Globus pallidus (tissue), 1 donor: ENCODE data around the gene SIX2.

Experiments used
- DNase-seq: peaks from one replicate; pipeline ENCODE4 v3.0.0-alpha.2; 2015; ENCODE audit warnings: low spot score

The SIX2 gene

GRCh38 chr2:45000921-45001868 lies 8.1 kb downstream of the SIX2 start:
- DNase-seq = no peak

- no peak for DNase-seq
Measured at GRCh38 chr2:45000341-45000901, 8.8 kb downstream of the SIX2 start.

- no peak for DNase-seq
Measured at GRCh38 chr2:44999540-44999939, 9.7 kb downstream of the SIX2 start.

GRCh38 chr2:44997963-44998362 lies 11.3 kb downstream of the SIX2 start:
- no peak for DNase-seq

GRCh38 chr2:44996356-44996755 lies 12.9 kb downstream of the SIX2 start:
- DNase-seq = no peak

- DNase-seq = no peak
Measured at GRCh38 chr2:44994377-44994776, 14.9 kb downstream of the SIX2 start.

GRCh38 chr2:44989176-44989575 lies 20.1 kb downstream of the SIX2 start:
- DNase-seq = no peak

GRCh38 chr2:44983836-44984604 lies 25.2 kb downstream of the SIX2 start:
- DNase-seq = no peak

- peak; percentile 55 for DNase-seq
Measured at GRCh38 chr2:44981714-44982108, 27.5 kb downstream of the SIX2 start.

- no peak for DNase-seq
Measured at GRCh38 chr2:44980751-44981713, 28.2 kb downstream of the SIX2 start.

- DNase-seq = no peak
Measured at GRCh38 chr2:44979581-44979980, 29.7 kb downstream of the SIX2 start.

GRCh38 chr2:44975571-44976450 lies 33.4 kb downstream of the SIX2 start:
- DNase-seq = no peak

- DNase-seq = no peak
Measured at GRCh38 chr2:44974064-44974715, 35.1 kb downstream of the SIX2 start.

- no peak for DNase-seq
Measured at GRCh38 chr2:44972771-44973535, 36.3 kb downstream of the SIX2 start.

GRCh38 chr2:44970846-44971450 lies 38.3 kb downstream of the SIX2 start:
- DNase-seq = no peak

- no peak for DNase-seq
Measured at GRCh38 chr2:44969936-44970335, 39.3 kb downstream of the SIX2 start.

- DNase-seq = no peak
Measured at GRCh38 chr2:44967727-44968432, 41.4 kb downstream of the SIX2 start.

GRCh38 chr2:44967056-44967455 lies 42.2 kb downstream of the SIX2 start:
- DNase-seq = no peak
